IMR-90 (cell line): ENCODE results near the gene ATP2B2. TPM values are rescaled to one million over a fixed set of nuclear protein-coding genes. Genes with fewer than 3 reads are reported as not detected.

Experiments used
- ATAC-seq: fragments of 200-7000 bp; cut with Tn5 transposase; 2 replicates; pipeline ENCODE4 v1.9.1; 2020; ENCODE audit warnings: low read depth, mild to moderate bottlenecking, moderate library complexity
- BruUV-seq: library from RNA; stranded (reverse); fragments of 400-500 nt; replicated peaks from 2 replicates; lab custom pipeline; 2021; lab: Mats Ljungman, UMichigan
- CTCF ChIA-PET: fragments of 300-600 bp; formaldehyde crosslinking; extraction: SDS; loops from one replicate; lab custom pipeline; 2021; ENCODE audit warnings: antibody characterized with exemption; lab: Yijun Ruan, JAX
- POLR2A ChIA-PET: fragments of 300-600 bp; sonication (Branson Sonifier 250); formaldehyde crosslinking; loops from one replicate; lab custom pipeline; 2022; ENCODE audit warnings: antibody characterized with exemption; ENCODE audit not compliant: unreplicated experiment; lab: Charles Lee
- DNase-seq: peaks from one replicate; pipeline ENCODE4 v3.0.0; 2013
- H2AFZ ChIP-seq: replicated peaks from 2 replicates; pipeline ENCODE3; 2013; ENCODE audit warnings: low read length, mild to moderate bottlenecking; ENCODE audit not compliant: poor library complexity
- H2AK5ac ChIP-seq: 2 replicates; pipeline ENCODE4 v1.6.1; 2013; ENCODE audit warnings: low read depth, low read length, inconsistent platforms
- H2AK9ac ChIP-seq: replicated peaks from 2 replicates; pipeline ENCODE3; 2013; ENCODE audit warnings: mild to moderate bottlenecking, low read depth, low read length, moderate library complexity; ENCODE audit not compliant: poor library complexity
- H2BK120ac ChIP-seq: 2 replicates; pipeline ENCODE4 v1.6.1; 2013; ENCODE audit warnings: low read depth, low read length, inconsistent platforms
- H2BK15ac ChIP-seq: 3 replicates; pipeline ENCODE4 v1.6.1; 2013; ENCODE audit warnings: low read depth, low read length, inconsistent platforms
- H2BK20ac ChIP-seq: 2 replicates; pipeline ENCODE4 v1.6.1; 2013; ENCODE audit warnings: low read depth, mild to moderate bottlenecking, inconsistent platforms, low read length, moderate library complexity
- H2BK5ac ChIP-seq: 2 replicates; pipeline ENCODE4 v1.6.1; 2013; ENCODE audit warnings: mild to moderate bottlenecking, low read depth, low read length, inconsistent platforms; ENCODE audit not compliant: poor library complexity, severe bottlenecking
- H3K14ac ChIP-seq: replicated peaks from 2 replicates; pipeline ENCODE4 v1.6.1; 2013; ENCODE audit warnings: low read depth, low read length, inconsistent platforms
- H3K18ac ChIP-seq: 2 replicates; pipeline ENCODE4 v1.6.1; 2013; ENCODE audit warnings: low read depth, low read length, control low read depth
- H3K23ac ChIP-seq: 2 replicates; pipeline ENCODE4 v1.6.1; 2013; ENCODE audit warnings: low read depth, low read length, inconsistent platforms
- H3K27ac ChIP-seq: 2 replicates; pipeline ENCODE4 v1.5.1; 2013; ENCODE audit warnings: mild to moderate bottlenecking, control low read depth, low read length; ENCODE audit not compliant: insufficient read depth
- H3K27me3 ChIP-seq: 2 replicates; pipeline ENCODE4 v1.6.1; 2013; ENCODE audit warnings: low read length; ENCODE audit not compliant: control insufficient read depth, insufficient read depth
- H3K36me3 ChIP-seq: 2 replicates; pipeline ENCODE4 v1.6.1; 2013; ENCODE audit warnings: low read length, mixed read lengths; ENCODE audit not compliant: control insufficient read depth, insufficient read depth
- H3K4ac ChIP-seq: 2 replicates; pipeline ENCODE4 v1.6.1; 2013; ENCODE audit warnings: low read depth, low read length, inconsistent platforms
- H3K4me1 ChIP-seq: 2 replicates; pipeline ENCODE4 v1.6.1; 2013; ENCODE audit warnings: low read length, mixed read lengths; ENCODE audit not compliant: control insufficient read depth, insufficient read depth
- H3K4me2 ChIP-seq: 2 replicates; pipeline ENCODE4 v1.6.1; 2013; ENCODE audit warnings: low read depth, mild to moderate bottlenecking, control low read depth, low read length, moderate library complexity
- H3K4me3 ChIP-seq: 2 replicates; pipeline ENCODE4 v1.5.1; 2013; ENCODE audit warnings: low read depth, mild to moderate bottlenecking, control low read depth, low read length, moderate library complexity; ENCODE audit not compliant: insufficient read depth
- H3K56ac ChIP-seq: 2 replicates; pipeline ENCODE4 v1.6.1; 2013; ENCODE audit warnings: low read length, inconsistent platforms; ENCODE audit not compliant: insufficient read depth; ENCODE audit errors: extremely low read depth
- H3K79me1 ChIP-seq, 2 experiments: 2 replicates each; pipeline ENCODE4 v1.6.1; 2013; ENCODE audit warnings: low read length in 2 of 2, inconsistent platforms in 1 of 2, low read depth in 1 of 2
- H3K9ac ChIP-seq: 2 replicates; pipeline ENCODE4 v1.6.1; 2013; ENCODE audit warnings: low read depth, low read length, control low read depth
- H3K9me1 ChIP-seq: 2 replicates; pipeline ENCODE4 v1.6.1; 2013; ENCODE audit warnings: low read length, inconsistent platforms; ENCODE audit not compliant: insufficient read depth
- H3K9me3 ChIP-seq: 2 replicates; pipeline ENCODE4 v1.6.1; 2013; ENCODE audit warnings: low read length; ENCODE audit not compliant: control insufficient read depth, insufficient read depth
- H4K20me1 ChIP-seq: 2 replicates; pipeline ENCODE4 v1.6.1; 2013; ENCODE audit warnings: low read length, inconsistent platforms; ENCODE audit not compliant: insufficient read depth
- H4K5ac ChIP-seq: 2 replicates; pipeline ENCODE4 v1.6.1; 2013; ENCODE audit warnings: mild to moderate bottlenecking, low read depth, low read length, control low read depth
- H4K8ac ChIP-seq, 2 experiments: 2 replicates each; pipeline ENCODE4 v1.6.1; 2013; ENCODE audit warnings: low read depth in 2 of 2, low read length in 2 of 2, control low read depth in 1 of 2, inconsistent platforms in 1 of 2
- H4K91ac ChIP-seq: 2 replicates; pipeline ENCODE4 v1.6.1; 2013; ENCODE audit warnings: low read depth, low read length, inconsistent platforms; ENCODE audit not compliant: insufficient read depth
- CEBPB ChIP-seq: IDR thresholded peaks from 2 replicates; pipeline ENCODE4 v1.6.1; 2012; ENCODE audit warnings: low read depth, low read length, improper control_type of control experiment
- RCOR1 ChIP-seq: IDR thresholded peaks from 2 replicates; pipeline ENCODE4 v1.6.1; 2012; ENCODE audit warnings: mild to moderate bottlenecking, low read length, improper control_type of control experiment; ENCODE audit not compliant: insufficient replicate concordance
- WGBS, 2 experiments: methylation state at CpG; one replicate each; pipeline versions ENCODE4 v1.1.5 to v1.1.7; 2013; ENCODE audit warnings: missing lambda C conversion rate in 2 of 2; ENCODE audit not compliant: insufficient read length in 1 of 2; ENCODE audit errors: extremely low coverage in 2 of 2; 5-methylcytosine and 5-hydroxymethylcytosine counted together
- dilution Hi-C: fragments of 300-500 bp; cut with HindIII; formaldehyde crosslinking; loops from one replicate; pipeline ENCODE4 v1.14.3; 2018; ENCODE audit warnings: low sequenced_read_pairs; ENCODE audit not compliant: unreplicated experiment
- in situ Hi-C: fragments of 300-500 bp; cut with MboI; formaldehyde crosslinking; loops from 3 replicates; pipeline ENCODE4 v1.14.3; 2019; ENCODE audit warnings: low sequenced_read_pairs, inconsistent platforms, mixed read lengths
- intact Hi-C: fragments of 100-400 bp; cut with micrococcal nuclease; formaldehyde crosslinking; loops from 2 replicates; pipeline ENCODE4 v1.10.0; 2022
- polyA plus RNA-seq, 3 experiments: library from polyadenylated mRNA; depleted of rRNA; stranded (reverse); fragments of >200 nt; gene quantifications; 2 replicates each; pipeline ENCODE4 v1.2.3, GENCODE V29; 2012; ENCODE audit warnings: low replicate concordance in 1 of 3
- total RNA-seq: library from RNA; depleted of rRNA; stranded (reverse); fragments of >200 nt; gene quantifications from 2 replicates; pipeline ENCODE4 v1.2.3, GENCODE V29; 2012

ATP2B2 gene
- total and polyA plus RNA-seq, 2 of the 4 experiments (the other 2 are of a cell fraction), result under 0.01 to 0.02 TPM

- ATAC-seq, result no peak
These were observed 163.4 kb downstream of the ATP2B2 start for GRCh38 chr3:10341901-10342398.

More at GRCh38 chr3:10341901-10342398, 163.4 kb downstream of the ATP2B2 start:
- H2AK9ac ChIP-seq, result no peak overlapping the region
- H3K4me3 ChIP-seq, result no peak overlapping the region
- no peak overlapping the region for H3K14ac ChIP-seq
- CTCF ChIA-PET, result interaction anchor here (1.5 kb wide), 1 partner anchor 25 kb away, joined by 4 read pairs; no protein-coding TSS in a partner anchor
- DNase-seq, result no peak
- no peak overlapping the region for H3K23ac ChIP-seq
- H2AK5ac ChIP-seq, result no peak overlapping the region
- H3K4me2 ChIP-seq, result no peak overlapping the region
- no peak overlapping the region for H3K18ac ChIP-seq
- BruUV-seq, result no TSS peak
- WGBS, 2 experiments, result no CpG with 5 or more reads among the region's 7 CpGs
- in situ Hi-C loops, result loop anchor here (5.0 kb wide), 1 partner anchor 395 kb away; no protein-coding TSS in a partner anchor
- no peak overlapping the region for H3K4ac ChIP-seq
- no peak overlapping the region for H4K8ac ChIP-seq
- H3K9ac ChIP-seq, result no peak overlapping the region
- H4K91ac ChIP-seq, result no peak overlapping the region
- POLR2A ChIA-PET, result no interaction called here
- H2BK5ac ChIP-seq, result no peak overlapping the region
- H2BK20ac ChIP-seq, result no peak overlapping the region
- TF ChIP-seq RCOR1 (no peak), CEBPB (no peak)
- no peak overlapping the region for H3K56ac ChIP-seq
- H3K79me1 ChIP-seq, result no peaks in the 10 kb centered on the region
- no peak overlapping the region for H3K27ac ChIP-seq
- H4K20me1 ChIP-seq, result peaks cover 6% of the 10 kb centered on the region; the same call in 1 of the 2 replicates
- no peak overlapping the region for H2AFZ ChIP-seq
- H3K9me3 ChIP-seq, result no peaks in the 10 kb centered on the region
- H3K4me1 ChIP-seq, result no peaks in the 10 kb centered on the region
- H3K9me1 ChIP-seq, result no peaks in the 10 kb centered on the region
- intact Hi-C loops, result no loop called here
- H3K27me3 ChIP-seq, result peaks cover 22% of the 10 kb centered on the region; the same call in 1 of the 2 replicates
- no peaks in the 10 kb centered on the region for H3K36me3 ChIP-seq
- no peak overlapping the region for H2BK15ac ChIP-seq
- H2BK120ac ChIP-seq, result no peak overlapping the region
- dilution Hi-C loops, result no loop called here
- no peak overlapping the region for H4K5ac ChIP-seq
